Small intestine (tissue), 7 donors: Measurements from ENCODE around the gene RNF157. TPM values are rescaled to one million over a fixed set of nuclear protein-coding genes. Genes with fewer than 3 reads are reported as not detected.

Experiments used
- DNase-seq, 2 donors: peaks; one replicate each; pipeline versions ENCODE4 v3.0.0 to v3.0.0-alpha.2; 2013
- FAIRE-seq: peaks from 2 replicates; lab custom pipeline; 2012; peaks lifted over from hg19 to GRCh38; lab: Jason Lieb, UNC
- H3K27ac ChIP-seq, 3 donors: one replicate each; pipeline ENCODE4 v1.5.1; 2013; ENCODE audit warnings: low read length in 2 of 3, mild to moderate bottlenecking in 2 of 3, control low read depth in 1 of 3, inconsistent platforms in 1 of 3, low read depth in 1 of 3, moderate library complexity in 1 of 3
- H3K27me3 ChIP-seq, 3 donors: one replicate each; pipeline ENCODE4 v1.6.1; 2013; ENCODE audit warnings: low read length in 3 of 3, inconsistent platforms in 1 of 3; ENCODE audit not compliant: control insufficient read depth in 3 of 3, insufficient read depth in 3 of 3
- H3K36me3 ChIP-seq, 3 donors: one replicate each; pipeline ENCODE4 v1.6.1; 2013; ENCODE audit warnings: low read length in 3 of 3, inconsistent platforms in 1 of 3, low read depth in 1 of 3, mild to moderate bottlenecking in 1 of 3, moderate library complexity in 1 of 3; ENCODE audit not compliant: control insufficient read depth in 3 of 3, insufficient read depth in 2 of 3
- H3K4me1 ChIP-seq, 3 donors: one replicate each; pipeline ENCODE4 v1.6.1; 2013; ENCODE audit warnings: low read length in 2 of 3, inconsistent platforms in 1 of 3, low read depth in 1 of 3, mild to moderate bottlenecking in 1 of 3, moderate library complexity in 1 of 3; ENCODE audit not compliant: control insufficient read depth in 3 of 3, insufficient read depth in 2 of 3
- H3K4me3 ChIP-seq, 3 donors: one replicate each; pipeline ENCODE4 v1.5.1; 2013; ENCODE audit warnings: low read length in 3 of 3, control low read depth in 1 of 3, inconsistent platforms in 1 of 3, low read depth in 1 of 3, mild to moderate bottlenecking in 1 of 3, moderate library complexity in 1 of 3
- H3K9me3 ChIP-seq, 2 donors: one replicate each; pipeline ENCODE4 v1.6.1; 2013; ENCODE audit warnings: low read depth in 1 of 2, low read length in 1 of 2; ENCODE audit not compliant: control insufficient read depth in 2 of 2, insufficient read depth in 1 of 2
- WGBS, 3 donors: extraction: QIAGEN DNeasy Blood & Tissue Kit; methylation state at CpG; one replicate each; pipeline ENCODE4 v1.1.7; 2013; 5-methylcytosine and 5-hydroxymethylcytosine counted together
- polyA plus RNA-seq, 4 donors: library from polyadenylated mRNA; stranded (reverse) in 3 of 4; unstranded in 1 of 4; fragments of 200-250 nt in 3 of 4; fragments of 120-200 nt in 1 of 4; gene quantifications; one replicate each; pipeline versions ENCODE4 v1.2.1 to v1.2.3, GENCODE V29; 2013
- donor health status: healthy with polysubstance abuse.
- donor health status: control.
- donor health status: control.
- donor health status: Bipolar disorder and iron deficiency.
- donor health status: healthy.

Gene RNF157
- polyA plus RNA-seq, 4 donors = 13.9 to 30.6 (median 21.6) TPM

GRCh38 chr17:76163919-76164318 is 76.4 kb downstream of the RNF157 start:
- Histone ChIP-seq H3K9me3 (no peaks in the 10 kb centered on the region), H3K27ac (no peak overlapping the region), H3K36me3 (peaks cover 0 to 16% (median 13%) of the 10 kb centered on the region in 3 donors), H3K4me1 (peaks cover 0 to 16% (median 0%) of the 10 kb centered on the region in 3 donors), H3K4me3 (no peak overlapping the region), H3K27me3 (no peaks in the 10 kb centered on the region)
- 92 to 97% (median 96%) methylated on average over 4 of the region's 4 CpGs for WGBS, 3 donors
- FAIRE-seq = no peak
- DNase-seq = no peak

GRCh38 chr17:76161619-76162266 is 78.5 kb downstream of the RNF157 start:
- 49 to 69% (median 63%) methylated on average over 20 of the region's 20 CpGs for WGBS, 3 donors
- no peak for FAIRE-seq
- Histone ChIP-seq H3K27me3 (no peaks in the 10 kb centered on the region), H3K27ac (peak overlapping the region in 1 of 3 donors; percentile 29), H3K4me1 (peaks cover 0 to 16% (median 0%) of the 10 kb centered on the region in 3 donors), H3K36me3 (peaks cover 0 to 26% (median 19%) of the 10 kb centered on the region in 3 donors), H3K9me3 (no peaks in the 10 kb centered on the region), H3K4me3 (no peak overlapping the region)
- peak; percentile 37 to 76 for DNase-seq

GRCh38 chr17:76160896-76161528 is 79.3 kb downstream of the RNF157 start:
- Histone ChIP-seq H3K4me3 (no peak overlapping the region), H3K27ac (peak overlapping the region in 1 of 3 donors; percentile 29), H3K36me3 (peaks cover 0 to 29% (median 16%) of the 10 kb centered on the region in 3 donors), H3K4me1 (peaks cover 0 to 21% (median 0%) of the 10 kb centered on the region in 3 donors), H3K9me3 (no peaks in the 10 kb centered on the region), H3K27me3 (no peaks in the 10 kb centered on the region)
- DNase-seq (peak in 1 of 2 donors; percentile 32), FAIRE-seq (no peak)
- 71 to 81% (median 81%) methylated on average over 8 of the region's 8 CpGs for WGBS, 3 donors

- WGBS, 3 donors = 91 to 94% (median 92%) methylated on average over 9 of the region's 9 CpGs
- FAIRE-seq (no peak), DNase-seq (no peak)
- Histone ChIP-seq H3K9me3 (no peaks in the 10 kb centered on the region), H3K27ac (no peak overlapping the region), H3K4me3 (no peak overlapping the region), H3K36me3 (peaks cover 0 to 42% (median 17%) of the 10 kb centered on the region in 3 donors), H3K4me1 (peaks cover 0 to 21% (median 0%) of the 10 kb centered on the region in 3 donors), H3K27me3 (no peaks in the 10 kb centered on the region)
These were observed 81.1 kb downstream of the RNF157 start for GRCh38 chr17:76159157-76159556.

GRCh38 chr17:76157759-76158158 is 82.5 kb downstream of the RNF157 start:
- no peaks in the 10 kb centered on the region for H3K27me3 ChIP-seq
- no peak for DNase-seq
- 91 to 92% (median 91%) methylated on average over 5 of the region's 5 CpGs for WGBS, 3 donors
- no peak overlapping the region for H3K4me3 ChIP-seq
- peaks cover 0 to 48% (median 21%) of the 10 kb centered on the region in 3 donors for H3K36me3 ChIP-seq
- H3K9me3 ChIP-seq = no peaks in the 10 kb centered on the region
- FAIRE-seq = no peak
- peaks cover 0 to 21% (median 0%) of the 10 kb centered on the region in 3 donors for H3K4me1 ChIP-seq
- H3K27ac ChIP-seq = no peak overlapping the region

GRCh38 chr17:76156662-76156991 is 83.7 kb downstream of the RNF157 start:
- whole genome bisulfite sequencing, 3 donors = 77 to 92% (median 85%) methylated on average over 8 of the region's 8 CpGs
- Histone ChIP-seq H3K27ac (peak overlapping the region in 1 of 3 donors; percentile 43), H3K27me3 (no peaks in the 10 kb centered on the region), H3K4me1 (peaks cover 0 to 14% (median 0%) of the 10 kb centered on the region in 3 donors), H3K4me3 (no peak overlapping the region), H3K9me3 (no peaks in the 10 kb centered on the region), H3K36me3 (peaks cover 4 to 60% (median 27%) of the 10 kb centered on the region in 3 donors)
- FAIRE-seq = no peak
- DNase-seq = no peak

- FAIRE-seq = no peak
These were observed 84.2 kb downstream of the RNF157 start for GRCh38 chr17:76155988-76156661.

More at GRCh38 chr17:76155988-76156661, 84.2 kb downstream of the RNF157 start:
- H3K27me3 ChIP-seq = no peaks in the 10 kb centered on the region
- H3K4me1 ChIP-seq = peaks cover 0 to 9% (median 0%) of the 10 kb centered on the region in 3 donors
- WGBS, 3 donors = 80 to 87% (median 85%) methylated on average over 13 of the region's 13 CpGs
- DNase-seq = peak in 1 of 2 donors; percentile 31
- H3K27ac ChIP-seq = peak overlapping the region in 1 of 3 donors; percentile 43
- peaks cover 4 to 60% (median 24%) of the 10 kb centered on the region in 3 donors for H3K36me3 ChIP-seq
- H3K9me3 ChIP-seq = no peaks in the 10 kb centered on the region
- no peak overlapping the region for H3K4me3 ChIP-seq
